Parathyroid adenoma (tissue), 2 donors: ENCODE results near the gene RRN3.
"Not testable (repeated sequence)": the region's sequence is repeated elsewhere in the genome, so short reads cannot be mapped to it uniquely, and the experiment has no call there.

Source experiments
- H2AFZ ChIP-seq: fragments of 300-600 bp; sonication (generic); one replicate; pipeline ENCODE4 v1.7.0; 2017; ENCODE audit warnings: antibody characterized with exemption, mild to moderate bottlenecking
- H3K27ac ChIP-seq: fragments of 300-600 bp; sonication (generic); one replicate; pipeline ENCODE4 v1.7.0; 2017
- H3K27me3 ChIP-seq: fragments of 300-600 bp; sonication (generic); one replicate; pipeline ENCODE4 v1.7.0; 2017; ENCODE audit warnings: low read length; ENCODE audit not compliant: control insufficient read depth, insufficient read depth
- H3K36me3 ChIP-seq: fragments of 300-600 bp; sonication (generic); one replicate; pipeline ENCODE4 v1.7.0; 2017; ENCODE audit warnings: low read length; ENCODE audit not compliant: control insufficient read depth, insufficient read depth
- H3K4me1 ChIP-seq: fragments of 300-600 bp; sonication (generic); one replicate; pipeline ENCODE4 v1.7.0; 2017; ENCODE audit warnings: control low read depth
- H3K4me2 ChIP-seq: fragments of 300-600 bp; sonication (generic); one replicate; pipeline ENCODE4 v1.7.0; 2017; ENCODE audit warnings: low read length
- H3K4me3 ChIP-seq: fragments of 300-600 bp; sonication (generic); one replicate; pipeline ENCODE4 v1.7.0; 2017; ENCODE audit warnings: low read depth, low read length
- H3K79me2 ChIP-seq: fragments of 300-600 bp; sonication (generic); one replicate; pipeline ENCODE4 v1.7.0; 2017; ENCODE audit warnings: control low read depth
- H3K9ac ChIP-seq: fragments of 300-600 bp; sonication (generic); one replicate; pipeline ENCODE4 v1.7.0; 2017; ENCODE audit warnings: mild to moderate bottlenecking
- H3K9me3 ChIP-seq: fragments of 300-600 bp; sonication (generic); one replicate; pipeline ENCODE4 v1.7.0; 2017; ENCODE audit warnings: low read length; ENCODE audit not compliant: control insufficient read depth
- TF ChIP-seq, protein P1 (sequence below): fragments of 300-600 bp; sonication (generic); IDR thresholded peaks from one replicate; pipeline ENCODE4 v1.7.0; 2017; ENCODE audit warnings: antibody characterized with exemption, mild to moderate bottlenecking
- donor health status: primary hyperparathyroidism.

RRN3 gene

DNA sequence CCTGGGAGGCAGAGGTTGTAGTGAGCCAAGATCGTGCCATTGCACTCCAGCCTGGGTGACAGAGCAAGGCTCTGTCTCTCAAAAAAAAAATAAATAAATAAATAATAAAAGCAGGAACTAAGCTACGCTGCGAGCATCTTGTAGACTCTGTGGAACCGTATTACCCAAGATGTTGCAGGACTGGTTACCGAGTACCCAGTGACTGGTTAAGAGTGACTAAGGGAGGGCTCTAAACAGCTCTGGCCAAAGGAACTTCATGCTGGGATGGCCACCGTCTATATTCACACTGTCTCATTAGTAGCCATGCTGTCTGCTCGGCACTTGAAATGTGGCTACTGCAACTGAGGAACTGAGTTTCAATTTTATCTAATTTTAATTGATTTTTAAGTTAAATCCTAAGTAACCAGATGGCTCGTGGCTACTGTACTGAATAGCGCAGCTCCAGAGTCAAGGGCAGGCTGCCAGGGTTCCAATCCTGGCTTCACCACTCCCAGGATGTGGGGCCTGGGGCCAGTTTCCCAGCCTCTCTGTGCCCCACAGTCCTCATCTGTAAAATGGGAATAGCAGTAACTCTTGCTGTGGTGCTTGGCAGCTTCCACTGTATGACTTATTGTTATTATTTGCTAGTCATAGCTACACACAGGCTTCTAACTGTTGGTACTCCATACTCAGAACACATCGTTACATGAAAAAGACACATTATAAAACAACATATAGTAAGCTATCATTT, 41.2 kb downstream of the RRN3 start:
- H3K79me2 ChIP-seq = peaks cover 7% of the 10 kb centered on the region
- no peak overlapping the region for H3K27ac ChIP-seq
- no peak overlapping the region for H3K4me2 ChIP-seq
- no peak overlapping the region for H2AFZ ChIP-seq
- H3K4me1 ChIP-seq = peaks cover 4% of the 10 kb centered on the region
- no peak overlapping the region for H3K9ac ChIP-seq
- H3K4me3 ChIP-seq = no peak overlapping the region
- no peaks in the 10 kb centered on the region for H3K27me3 ChIP-seq
- no peaks in the 10 kb centered on the region for H3K36me3 ChIP-seq
- TF ChIP-seq, protein P1, sequence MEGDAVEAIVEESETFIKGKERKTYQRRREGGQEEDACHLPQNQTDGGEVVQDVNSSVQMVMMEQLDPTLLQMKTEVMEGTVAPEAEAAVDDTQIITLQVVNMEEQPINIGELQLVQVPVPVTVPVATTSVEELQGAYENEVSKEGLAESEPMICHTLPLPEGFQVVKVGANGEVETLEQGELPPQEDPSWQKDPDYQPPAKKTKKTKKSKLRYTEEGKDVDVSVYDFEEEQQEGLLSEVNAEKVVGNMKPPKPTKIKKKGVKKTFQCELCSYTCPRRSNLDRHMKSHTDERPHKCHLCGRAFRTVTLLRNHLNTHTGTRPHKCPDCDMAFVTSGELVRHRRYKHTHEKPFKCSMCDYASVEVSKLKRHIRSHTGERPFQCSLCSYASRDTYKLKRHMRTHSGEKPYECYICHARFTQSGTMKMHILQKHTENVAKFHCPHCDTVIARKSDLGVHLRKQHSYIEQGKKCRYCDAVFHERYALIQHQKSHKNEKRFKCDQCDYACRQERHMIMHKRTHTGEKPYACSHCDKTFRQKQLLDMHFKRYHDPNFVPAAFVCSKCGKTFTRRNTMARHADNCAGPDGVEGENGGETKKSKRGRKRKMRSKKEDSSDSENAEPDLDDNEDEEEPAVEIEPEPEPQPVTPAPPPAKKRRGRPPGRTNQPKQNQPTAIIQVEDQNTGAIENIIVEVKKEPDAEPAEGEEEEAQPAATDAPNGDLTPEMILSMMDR = no peak
- no peaks in the 10 kb centered on the region for H3K9me3 ChIP-seq

DNA sequence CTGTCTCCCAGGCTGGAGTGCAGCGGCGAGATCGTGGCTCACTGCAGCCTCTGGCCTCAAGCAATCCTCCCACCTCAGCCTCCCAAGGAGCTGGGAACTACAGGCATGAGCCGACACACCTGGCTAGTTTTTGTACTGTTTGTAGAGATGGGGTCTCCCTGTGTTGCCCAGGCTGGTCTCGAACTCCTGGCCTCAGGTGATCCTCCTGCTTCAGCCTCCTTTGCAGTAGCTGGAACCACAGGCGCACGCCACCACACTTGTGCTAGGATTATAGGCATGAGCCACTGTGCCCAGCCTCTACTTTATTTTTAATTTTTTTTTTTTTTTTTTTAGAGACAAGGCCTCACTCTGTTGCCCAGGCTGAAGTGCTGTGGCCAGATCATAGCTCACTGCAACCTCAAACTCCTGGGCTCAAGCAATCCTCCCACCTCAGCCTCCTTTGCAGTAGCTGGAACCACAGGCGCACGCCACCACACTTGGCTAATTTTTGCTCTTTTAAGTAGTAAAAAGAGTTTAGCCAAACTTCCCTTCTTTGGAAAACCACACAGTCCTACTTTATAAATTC, 42.6 kb downstream of the RRN3 start:
- Histone ChIP-seq H3K27ac (no peak overlapping the region), H2AFZ (no peak overlapping the region), H3K36me3 (no peaks in the 10 kb centered on the region), H3K4me1 (peaks cover 4% of the 10 kb centered on the region), H3K4me2 (no peak overlapping the region), H3K9ac (no peak overlapping the region), H3K9me3 (no peaks in the 10 kb centered on the region), H3K27me3 (no peaks in the 10 kb centered on the region), H3K4me3 (no peak overlapping the region), H3K79me2 (peaks cover 7% of the 10 kb centered on the region)
- TF ChIP-seq, protein P1 = no peak

DNA sequence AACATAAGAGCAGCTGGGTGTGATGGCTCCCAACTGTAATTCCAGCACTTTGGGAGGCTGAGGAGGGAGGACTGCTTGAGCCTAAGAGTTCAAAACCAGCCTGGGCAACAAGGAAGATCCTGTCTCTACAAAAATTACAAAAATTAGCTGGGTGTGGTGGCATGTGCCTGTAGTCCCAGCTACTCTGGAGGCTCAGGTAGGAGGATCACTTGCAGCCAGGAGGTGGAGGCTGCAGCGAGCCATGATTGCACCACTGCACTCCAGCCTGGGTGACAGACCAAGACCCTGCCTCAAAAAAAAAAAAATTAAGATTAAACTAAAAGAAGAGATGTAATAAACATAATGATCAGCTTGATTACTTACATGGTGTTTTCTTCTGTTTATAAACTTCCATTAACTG, 43.6 kb downstream of the RRN3 start:
- H3K79me2 ChIP-seq, H3K4me2 ChIP-seq, H3K4me1 ChIP-seq, H2AFZ ChIP-seq, H3K27me3 ChIP-seq, H3K9ac ChIP-seq, H3K9me3 ChIP-seq, H3K36me3 ChIP-seq, H3K27ac ChIP-seq, H3K4me3 ChIP-seq: not testable (repeated sequence)

DNA sequence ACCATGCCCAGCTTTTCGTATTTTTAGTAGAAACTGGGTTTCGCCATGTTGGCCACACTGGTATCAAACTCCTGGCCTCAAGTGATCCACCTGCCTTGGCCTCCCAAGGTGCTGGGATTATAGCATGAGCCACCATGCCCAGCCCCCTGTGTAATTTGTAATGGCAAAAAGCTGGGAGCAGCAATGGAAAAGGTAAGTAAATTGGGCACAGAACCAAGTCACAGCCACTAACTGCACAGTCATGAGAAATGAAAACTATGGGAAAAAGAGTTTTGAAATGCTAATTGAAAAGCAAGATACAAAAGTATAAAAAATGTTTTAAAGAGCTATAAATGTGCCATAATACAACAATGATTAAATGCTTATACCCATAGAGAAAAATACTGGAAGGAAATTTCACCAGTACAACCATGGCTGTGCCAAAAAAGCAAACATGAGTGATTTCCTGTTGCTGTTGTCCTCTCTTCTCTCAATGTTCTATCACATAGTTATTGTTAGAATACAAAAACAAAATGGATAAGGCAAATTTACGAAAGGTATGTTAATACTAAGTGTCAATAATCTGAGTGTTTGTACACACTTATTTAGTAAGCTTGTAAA, 44.4 kb downstream of the RRN3 start:
- H3K79me2 ChIP-seq = peaks cover 3% of the 10 kb centered on the region
- no peaks in the 10 kb centered on the region for H3K36me3 ChIP-seq
- H3K4me3 ChIP-seq = no peak overlapping the region
- no peak overlapping the region for H3K4me2 ChIP-seq
- H3K9me3 ChIP-seq = no peaks in the 10 kb centered on the region
- H3K9ac ChIP-seq = no peak overlapping the region
- no peaks in the 10 kb centered on the region for H3K4me1 ChIP-seq
- H3K27me3 ChIP-seq = no peaks in the 10 kb centered on the region
- no peak overlapping the region for H2AFZ ChIP-seq
- no peak overlapping the region for H3K27ac ChIP-seq
- TF ChIP-seq, protein P1 = no peak

DNA sequence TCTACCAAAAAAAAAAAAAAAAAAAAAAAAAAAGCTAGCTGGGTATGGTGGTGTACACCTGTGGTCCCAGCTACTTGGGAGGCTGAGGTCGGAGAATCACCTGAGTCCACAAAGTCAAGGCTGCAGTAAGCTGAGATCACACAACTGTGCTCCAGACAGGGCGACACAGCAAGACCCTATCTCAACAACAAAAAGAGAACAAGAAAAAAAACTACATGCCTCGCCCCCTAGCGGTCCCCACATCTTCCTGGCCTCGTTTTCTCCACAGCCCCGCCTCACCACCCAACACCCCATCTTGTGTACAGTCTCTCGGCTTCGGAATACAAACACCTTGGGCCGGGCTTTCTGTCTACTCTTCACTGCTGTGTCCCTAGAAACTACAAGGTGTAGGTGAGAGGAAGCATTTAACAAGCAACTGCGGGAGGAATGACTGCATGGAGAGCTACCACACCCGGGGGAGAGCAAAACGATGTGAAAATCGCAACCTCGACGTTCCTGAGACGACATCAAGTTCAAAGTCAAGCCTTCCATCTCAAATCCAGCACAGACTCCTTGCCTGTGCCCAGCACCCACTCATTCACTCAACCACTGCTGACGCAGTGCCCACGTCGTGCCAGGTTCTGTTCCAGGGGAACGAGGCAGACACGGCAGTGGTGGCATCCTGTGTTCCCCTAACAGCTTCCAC, 47.2 kb downstream of the RRN3 start:
- no peaks in the 10 kb centered on the region for H3K27me3 ChIP-seq
- H3K9ac ChIP-seq = no peak overlapping the region
- H3K4me2 ChIP-seq = no peak overlapping the region
- H3K27ac ChIP-seq = no peak overlapping the region
- H3K9me3 ChIP-seq = no peaks in the 10 kb centered on the region
- no peaks in the 10 kb centered on the region for H3K36me3 ChIP-seq
- H3K4me1 ChIP-seq = no peaks in the 10 kb centered on the region
- H3K4me3 ChIP-seq = no peak overlapping the region
- H2AFZ ChIP-seq = no peak overlapping the region
- no peaks in the 10 kb centered on the region for H3K79me2 ChIP-seq
- TF ChIP-seq, protein P1 = no peak

DNA sequence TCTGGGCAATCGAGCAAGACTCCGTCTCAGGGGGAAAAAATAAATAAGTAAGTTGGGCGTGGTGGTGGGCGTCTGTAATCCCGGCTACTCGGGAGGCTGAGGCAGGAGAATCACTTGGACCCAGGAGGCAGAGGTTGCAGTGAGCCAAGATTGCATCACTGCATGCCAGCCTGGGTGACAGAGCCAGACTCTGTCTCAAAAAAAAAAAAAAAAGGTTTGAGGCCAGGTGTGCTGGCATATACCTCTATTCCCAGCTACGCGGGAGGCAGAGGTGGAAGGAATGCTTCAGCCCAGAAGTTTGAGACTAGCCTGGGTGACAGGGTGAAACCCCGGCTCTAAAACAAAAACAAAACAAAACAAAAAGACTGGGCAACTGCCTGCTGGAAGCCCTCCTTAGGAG, 48.8 kb downstream of the RRN3 start:
- H3K27me3 ChIP-seq, H3K27ac ChIP-seq, H3K9ac ChIP-seq, H3K36me3 ChIP-seq, H3K9me3 ChIP-seq, H2AFZ ChIP-seq, H3K4me3 ChIP-seq, H3K4me1 ChIP-seq, H3K4me2 ChIP-seq, H3K79me2 ChIP-seq: not testable (repeated sequence)
